Natural killer cell (primary cell): ENCODE data around the gene WASHC2A. TPM values are rescaled to one million over a fixed set of nuclear protein-coding genes. Genes with fewer than 3 reads are reported as not detected.
"Not testable (repeated sequence)": the region's sequence is repeated elsewhere in the genome, so short reads cannot be mapped to it uniquely, and the experiment has no call there.

ENCODE experiments used
- ATAC-seq, 3 donors: fragments of 150-1000 bp in 2 of 3; fragments of 200-7000 bp in 1 of 3; cut with Tn5 transposase; 1 replicate in 1 of 3; 2 replicates in 2 of 3; pipeline ENCODE4 v1.10.0; 2021; ENCODE audit warnings: mild to moderate bottlenecking in 2 of 3, moderate library complexity in 2 of 3
- DNase-seq, 2 donors: peaks; one replicate each; pipeline versions ENCODE4 v3.0.0 to v3.0.0-alpha.2; 2013 to 2021; ENCODE audit warnings: mixed read lengths in 1 of 2
- H3K27ac ChIP-seq: one replicate; pipeline ENCODE4 v1.5.1; 2013; ENCODE audit warnings: mild to moderate bottlenecking, low read length
- H3K27me3 ChIP-seq: one replicate; pipeline ENCODE4 v1.6.1; 2013; ENCODE audit warnings: low read length; ENCODE audit not compliant: control insufficient read depth, insufficient read depth
- H3K36me3 ChIP-seq: one replicate; pipeline ENCODE4 v1.6.1; 2013; ENCODE audit warnings: low read length; ENCODE audit not compliant: control insufficient read depth, insufficient read depth
- H3K4me1 ChIP-seq: one replicate; pipeline ENCODE4 v1.6.1; 2013; ENCODE audit warnings: low read length; ENCODE audit not compliant: control insufficient read depth, insufficient read depth
- H3K4me3 ChIP-seq: one replicate; pipeline ENCODE4 v1.5.1; 2013; ENCODE audit warnings: low read length
- H3K9me3 ChIP-seq: one replicate; pipeline ENCODE4 v1.6.1; 2013; ENCODE audit warnings: low read length; ENCODE audit not compliant: control insufficient read depth, insufficient read depth
- H3K27ac Mint-ChIP-seq, 2 donors: one replicate each; pipeline ENCODE4 v1.8.0; 2022; ENCODE audit warnings: mild to moderate bottlenecking in 2 of 2, mixed read lengths in 2 of 2, moderate library complexity in 1 of 2
- H3K27me3 Mint-ChIP-seq, 2 donors: one replicate each; pipeline ENCODE4 v1.8.0; 2022; ENCODE audit warnings: low read depth in 2 of 2, mixed read lengths in 2 of 2
- H3K36me3 Mint-ChIP-seq: one replicate; pipeline ENCODE4 v1.8.0; 2022; ENCODE audit warnings: mixed read lengths
- H3K4me1 Mint-ChIP-seq, 2 donors: one replicate each; pipeline ENCODE4 v1.8.0; 2022; ENCODE audit warnings: mixed read lengths in 2 of 2
- H3K4me3 Mint-ChIP-seq: one replicate; pipeline ENCODE4 v1.8.0; 2022; ENCODE audit warnings: mild to moderate bottlenecking, moderate library complexity, mixed read lengths
- H3K9me3 Mint-ChIP-seq, 2 donors: one replicate each; pipeline ENCODE4 v1.8.0; 2022; ENCODE audit warnings: mixed read lengths in 2 of 2
- WGBS: methylation state at CpG from one replicate; pipeline ENCODE4 v1.1.7; 2013; ENCODE audit warnings: missing lambda C conversion rate; ENCODE audit not compliant: insufficient coverage; 5-methylcytosine and 5-hydroxymethylcytosine counted together
- intact Hi-C: fragments of 100-400 bp; cut with micrococcal nuclease; formaldehyde crosslinking; loops from one replicate; pipeline ENCODE4 v1.14.2; 2022
- total RNA-seq, 4 donors: library from RNA; stranded (reverse); fragments of 120-200 nt in 1 of 4; gene quantifications; one replicate each; pipeline versions ENCODE4 v1.2.3 to v1.2.4, GENCODE V29; 2013 to 2022
- TF ChIP-seq, protein P1 (sequence below): fragments of 200-600 bp; IDR thresholded peaks from one replicate; pipeline ENCODE4 v1.8.0; 2022; ENCODE audit warnings: antibody characterized with exemption

WASHC2A gene
- total RNA-seq, 3 donors from 2014 or later (not counting 1 experiment from before 2014, with no cell fraction given) = 58.8 to 69.7 (median 60.2) TPM

DNA sequence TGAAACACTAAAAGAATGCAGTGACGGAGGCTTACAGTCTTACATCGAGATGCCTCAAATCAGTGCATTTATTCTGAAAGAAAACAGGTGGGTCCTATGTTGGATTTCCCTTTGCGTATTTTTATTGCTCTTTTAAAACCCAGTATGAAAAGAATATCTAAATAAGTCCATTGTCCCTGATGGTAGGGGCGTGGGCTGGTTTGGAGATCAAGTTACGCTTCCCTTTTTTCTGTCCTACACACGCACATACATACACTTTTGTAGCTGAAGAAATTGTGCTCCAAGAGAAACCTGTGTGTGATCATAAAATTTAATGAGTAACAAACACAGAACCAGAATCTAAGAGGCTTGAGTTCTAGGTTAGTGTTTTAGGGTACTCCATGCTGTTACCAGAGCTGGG is 64.6 kb downstream of the WASHC2A start:
- DNase-seq, H3K27me3 Mint-ChIP-seq, intact Hi-C loops, H3K9me3 Mint-ChIP-seq, ATAC-seq, H3K4me3 Mint-ChIP-seq, H3K4me3 ChIP-seq, H3K4me1 ChIP-seq, H3K27me3 ChIP-seq, H3K9me3 ChIP-seq, H3K36me3 ChIP-seq, H3K27ac ChIP-seq, H3K4me1 Mint-ChIP-seq, H3K27ac Mint-ChIP-seq: not testable (repeated sequence)
- WGBS = 100% methylated on average over 2 of the region's 6 CpGs
- H3K36me3 Mint-ChIP-seq = peaks cover 20% of the 10 kb centered on the region

DNA sequence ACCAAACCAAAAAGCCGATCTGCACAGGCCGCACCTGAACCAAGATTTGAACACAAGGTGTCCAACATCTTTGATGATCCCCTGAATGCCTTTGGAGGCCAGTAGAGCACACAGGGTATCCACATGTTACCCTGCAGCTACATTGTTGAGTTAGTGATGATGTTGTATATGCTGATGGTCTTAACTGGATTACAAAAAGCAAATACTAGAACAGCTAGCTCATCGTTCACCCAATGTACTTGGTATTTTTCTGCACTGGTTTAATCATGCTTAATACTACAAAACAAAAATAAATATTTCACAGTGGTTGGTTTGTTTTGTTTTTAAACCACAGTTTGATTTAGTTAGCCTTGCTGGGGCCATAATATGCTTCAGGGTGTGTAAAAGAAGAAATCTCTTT is 65.1 kb downstream of the WASHC2A start:
- H3K4me3 ChIP-seq, H3K9me3 ChIP-seq, DNase-seq, H3K4me3 Mint-ChIP-seq, H3K27ac Mint-ChIP-seq, H3K36me3 ChIP-seq, intact Hi-C loops, H3K4me1 ChIP-seq, H3K27me3 ChIP-seq, H3K27me3 Mint-ChIP-seq, H3K9me3 Mint-ChIP-seq, H3K27ac ChIP-seq, ATAC-seq, H3K4me1 Mint-ChIP-seq: not testable (repeated sequence)
- WGBS = no CpG with 5 or more reads among the region's 3 CpGs
- peaks cover 20% of the 10 kb centered on the region for H3K36me3 Mint-ChIP-seq

DNA sequence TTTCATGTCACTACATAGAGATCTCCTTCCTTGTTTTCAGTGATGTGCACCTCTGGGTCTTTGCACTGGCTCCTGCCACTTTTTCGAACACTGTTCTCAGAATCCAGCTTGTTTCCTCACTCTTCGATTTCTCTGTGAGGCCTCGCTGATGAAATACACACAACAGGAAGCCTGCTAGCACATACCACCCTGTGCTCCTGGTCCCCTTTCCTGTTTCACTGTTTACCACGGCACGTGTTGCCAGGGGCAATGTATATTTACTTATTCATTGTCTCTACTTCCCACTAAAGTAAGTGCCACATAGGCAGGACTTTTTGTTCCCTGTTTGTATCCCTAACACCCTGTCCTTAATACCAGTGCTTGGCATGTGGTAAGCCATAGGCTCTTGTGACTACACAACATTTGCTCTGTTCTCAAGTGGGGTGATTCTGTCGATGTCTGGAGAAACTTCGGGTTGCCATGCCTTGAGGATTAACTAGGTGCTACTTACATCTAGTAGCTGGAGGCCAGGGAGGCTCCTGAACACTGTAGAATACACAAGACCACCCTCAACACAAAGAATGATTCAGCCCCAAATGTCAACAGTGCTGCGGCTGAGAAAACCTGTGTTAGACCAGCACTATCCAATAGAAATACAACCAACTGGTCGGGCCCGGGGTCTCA is 75.9 kb downstream of the WASHC2A start:
- H3K27me3 ChIP-seq, H3K4me3 Mint-ChIP-seq, H3K9me3 ChIP-seq, intact Hi-C loops, H3K4me1 ChIP-seq, H3K36me3 Mint-ChIP-seq, H3K9me3 Mint-ChIP-seq, H3K27ac ChIP-seq, ATAC-seq, H3K4me1 Mint-ChIP-seq, H3K27me3 Mint-ChIP-seq, H3K36me3 ChIP-seq, H3K27ac Mint-ChIP-seq, DNase-seq, H3K4me3 ChIP-seq: not testable (repeated sequence)
- 10% methylated on average over 3 of the region's 10 CpGs for WGBS

DNA sequence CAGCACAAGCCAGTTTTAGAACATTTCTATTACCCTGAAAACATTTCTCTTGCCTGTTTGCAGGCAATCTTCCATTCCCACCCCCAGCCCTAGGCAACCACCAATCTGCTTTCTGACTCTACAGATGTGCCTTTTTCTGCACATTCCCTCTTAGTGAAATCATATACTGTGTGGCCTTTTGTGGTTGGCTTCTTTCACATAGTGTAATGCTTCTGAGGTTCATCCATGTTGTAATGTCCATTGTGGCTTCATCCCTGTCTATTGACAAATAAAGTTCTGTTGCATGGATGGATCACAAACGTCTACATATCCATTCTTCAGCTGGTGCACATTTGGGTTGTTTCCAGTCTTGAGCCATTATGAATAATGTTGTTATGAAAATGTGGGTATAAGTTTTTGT is 77.8 kb downstream of the WASHC2A start:
- H3K36me3 ChIP-seq, H3K4me1 ChIP-seq, H3K4me3 ChIP-seq, H3K36me3 Mint-ChIP-seq, H3K27ac Mint-ChIP-seq, DNase-seq, H3K9me3 ChIP-seq, H3K9me3 Mint-ChIP-seq, H3K4me3 Mint-ChIP-seq, H3K27me3 Mint-ChIP-seq, H3K27me3 ChIP-seq, intact Hi-C loops, H3K4me1 Mint-ChIP-seq, H3K27ac ChIP-seq, ATAC-seq: not testable (repeated sequence)
- no CpG with 5 or more reads among the region's 1 CpG for WGBS

DNA sequence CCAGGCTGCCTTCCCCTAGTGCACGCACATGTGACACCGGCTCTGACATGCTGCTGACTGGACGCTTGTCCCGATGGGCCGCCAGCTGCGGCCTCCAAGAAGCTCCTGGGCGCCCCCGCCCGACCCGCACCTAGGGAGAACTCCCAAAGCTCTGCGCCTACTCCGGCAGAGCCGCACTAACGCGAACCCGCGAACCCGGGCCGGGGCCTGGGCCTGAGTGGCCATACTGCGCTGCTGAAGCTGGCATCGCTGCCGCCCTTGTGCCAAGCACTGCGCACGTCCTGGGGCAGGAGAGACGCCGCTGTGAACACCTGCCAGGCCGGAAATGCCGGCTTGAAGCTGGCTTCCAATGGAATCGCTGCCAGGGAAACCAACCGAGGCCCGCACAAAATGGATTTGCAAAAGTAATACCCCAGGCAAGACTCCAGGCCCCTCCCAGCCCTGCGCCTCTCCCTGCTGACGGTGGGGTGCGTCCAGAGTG is 85.1 kb downstream of the WASHC2A start:
- DNase-seq (no peak), ATAC-seq (no peak)
- peaks cover 12 to 14% of the 10 kb centered on the region in 2 donors for H3K27me3 Mint-ChIP-seq
- Histone ChIP-seq H3K4me1 (no peaks in the 10 kb centered on the region), H3K27me3 (peaks cover 3% of the 10 kb centered on the region), H3K27ac (no peak overlapping the region), H3K36me3 (no peaks in the 10 kb centered on the region), H3K4me3 (no peak overlapping the region), H3K9me3 (no peaks in the 10 kb centered on the region)
- H3K9me3 Mint-ChIP-seq = no peaks in the 10 kb centered on the region
- no peaks in the 10 kb centered on the region for H3K36me3 Mint-ChIP-seq
- H3K4me1 Mint-ChIP-seq = no peaks in the 10 kb centered on the region
- WGBS = 9% methylated on average over 34 of the region's 34 CpGs
- no peak overlapping the region for H3K4me3 Mint-ChIP-seq
- TF ChIP-seq, protein P1, sequence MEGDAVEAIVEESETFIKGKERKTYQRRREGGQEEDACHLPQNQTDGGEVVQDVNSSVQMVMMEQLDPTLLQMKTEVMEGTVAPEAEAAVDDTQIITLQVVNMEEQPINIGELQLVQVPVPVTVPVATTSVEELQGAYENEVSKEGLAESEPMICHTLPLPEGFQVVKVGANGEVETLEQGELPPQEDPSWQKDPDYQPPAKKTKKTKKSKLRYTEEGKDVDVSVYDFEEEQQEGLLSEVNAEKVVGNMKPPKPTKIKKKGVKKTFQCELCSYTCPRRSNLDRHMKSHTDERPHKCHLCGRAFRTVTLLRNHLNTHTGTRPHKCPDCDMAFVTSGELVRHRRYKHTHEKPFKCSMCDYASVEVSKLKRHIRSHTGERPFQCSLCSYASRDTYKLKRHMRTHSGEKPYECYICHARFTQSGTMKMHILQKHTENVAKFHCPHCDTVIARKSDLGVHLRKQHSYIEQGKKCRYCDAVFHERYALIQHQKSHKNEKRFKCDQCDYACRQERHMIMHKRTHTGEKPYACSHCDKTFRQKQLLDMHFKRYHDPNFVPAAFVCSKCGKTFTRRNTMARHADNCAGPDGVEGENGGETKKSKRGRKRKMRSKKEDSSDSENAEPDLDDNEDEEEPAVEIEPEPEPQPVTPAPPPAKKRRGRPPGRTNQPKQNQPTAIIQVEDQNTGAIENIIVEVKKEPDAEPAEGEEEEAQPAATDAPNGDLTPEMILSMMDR = no peak
- intact Hi-C loops = no loop called here
- H3K27ac Mint-ChIP-seq = no peak overlapping the region

DNA sequence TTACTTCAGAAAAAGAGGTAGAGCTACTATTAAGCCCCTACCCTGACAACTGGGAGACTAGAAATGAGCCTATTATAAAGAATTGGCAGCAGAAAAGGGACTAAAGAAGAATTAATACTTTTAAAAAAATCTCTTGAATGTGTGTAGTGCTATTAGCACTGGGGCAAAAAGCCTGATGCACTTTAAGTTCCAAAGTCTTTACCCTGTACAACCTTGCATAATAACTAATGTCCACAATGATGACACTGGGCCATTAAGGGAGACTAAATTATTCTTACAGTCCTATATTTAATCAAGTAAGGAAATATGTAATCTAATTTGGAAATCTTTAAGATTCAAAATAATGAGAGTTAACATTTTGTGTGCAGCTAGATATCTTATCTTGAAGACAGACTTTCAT is 90.1 kb downstream of the WASHC2A start:
- peaks cover 12 to 17% of the 10 kb centered on the region in 2 donors for H3K27me3 Mint-ChIP-seq
- H3K4me1 Mint-ChIP-seq, H3K9me3 ChIP-seq, H3K27me3 ChIP-seq, H3K4me1 ChIP-seq, H3K4me3 Mint-ChIP-seq, intact Hi-C loops, H3K4me3 ChIP-seq, H3K36me3 Mint-ChIP-seq, H3K27ac Mint-ChIP-seq, ATAC-seq, H3K36me3 ChIP-seq, DNase-seq, H3K9me3 Mint-ChIP-seq, H3K27ac ChIP-seq: not testable (repeated sequence)

DNA sequence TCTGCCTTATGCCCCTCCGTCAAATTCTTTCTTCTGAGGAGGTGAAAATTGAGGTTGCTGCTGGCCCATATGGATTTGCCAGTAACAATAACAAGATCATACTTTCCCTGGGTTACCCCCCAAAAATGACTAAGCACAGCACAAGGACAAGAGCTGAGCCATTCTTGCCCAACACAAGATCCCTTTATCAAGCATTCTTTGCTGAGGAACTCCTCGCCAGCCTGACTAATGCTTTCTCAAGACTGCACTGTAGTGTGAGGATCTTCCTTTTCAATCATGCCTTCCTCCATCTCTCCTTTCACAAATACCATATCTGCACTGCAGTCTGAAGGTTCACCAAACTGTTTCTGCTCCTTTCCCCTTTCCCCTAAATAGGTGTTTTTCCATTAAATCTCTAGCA is 92.1 kb downstream of the WASHC2A start:
- H3K4me3 Mint-ChIP-seq = not testable (repeated sequence)
- 83% methylated on average over 1 of the region's 2 CpGs for WGBS

More for the DNA sequence above, 92.1 kb downstream of the WASHC2A start:
- H3K36me3 ChIP-seq, H3K36me3 Mint-ChIP-seq, H3K27ac Mint-ChIP-seq, intact Hi-C loops, H3K4me3 ChIP-seq, H3K9me3 Mint-ChIP-seq, H3K27me3 ChIP-seq, H3K9me3 ChIP-seq, H3K27ac ChIP-seq, H3K4me1 Mint-ChIP-seq, DNase-seq, ATAC-seq, H3K4me1 ChIP-seq: not testable (repeated sequence)
- H3K27me3 Mint-ChIP-seq = peaks cover 7 to 10% of the 10 kb centered on the region in 2 donors
